ENCODE results near the gene YJEFN3.

YJEFN3 gene

DNA sequence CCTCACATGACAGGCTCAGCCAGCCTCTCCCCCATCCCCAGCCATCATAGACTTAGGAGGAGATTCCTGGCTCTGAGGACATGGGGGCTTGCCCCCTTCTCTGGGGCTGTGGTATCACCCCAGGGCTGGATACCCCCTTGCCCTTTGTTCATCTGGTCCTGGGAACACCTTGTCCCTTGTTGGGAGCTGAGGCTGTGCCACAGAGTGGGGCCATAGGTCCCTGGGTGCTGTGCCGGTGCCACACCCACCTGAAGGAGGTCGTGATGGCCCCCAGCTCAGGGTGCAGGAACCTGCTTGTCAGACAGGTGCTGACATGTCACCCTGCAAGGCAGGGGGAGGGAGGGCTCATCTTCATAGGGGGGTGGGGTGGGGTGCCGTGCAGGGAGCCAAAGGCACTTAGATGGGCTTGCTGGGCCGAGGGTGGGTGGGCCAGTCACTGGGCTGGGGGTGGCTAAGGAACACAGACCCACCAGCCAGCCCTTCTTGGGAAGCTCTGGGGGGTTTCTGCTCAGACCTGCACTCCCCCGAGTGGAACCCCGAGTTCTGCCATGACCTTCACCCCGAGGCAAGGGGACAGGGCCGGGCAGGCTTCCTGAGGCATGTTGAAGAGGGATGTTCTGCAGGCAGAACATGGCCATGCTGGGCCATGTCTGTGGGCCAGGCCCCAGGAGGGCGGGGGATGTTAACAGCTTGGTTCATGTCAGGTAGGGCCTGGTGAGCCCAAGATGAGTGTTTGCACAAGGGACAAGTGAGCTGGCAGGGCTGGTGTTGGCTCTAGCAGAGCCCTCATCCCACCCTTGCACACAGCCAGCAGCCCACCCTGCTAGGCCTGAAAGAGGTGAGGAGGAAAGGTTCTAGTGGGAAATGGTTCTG is 41.4 kb upstream of the YJEFN3 start:
- no peak for TF ChIP-seq CTCF (IDR thresholded peaks at IDR 0.05; ENCODE audit: low read depth, low read length, poor library complexity, severe bottlenecking)
- TF ChIP-seq EZH2phosphoT487 (IDR thresholded peaks at IDR 0.05; ENCODE audit: borderline replicate concordance, low read length), result no peak
- Histone ChIP-seq H3K27ac (ENCODE audit: low read depth, low read length) (no peak overlapping the region), H3K4me2 (ENCODE audit: low read length) (peak overlapping the region; percentile 47; the same call in 1 of the 2 replicates), H3K79me2 (ENCODE audit: control insufficient read depth, low read length) (peaks cover 90% of the 10 kb centered on the region), H3K4me3 (ENCODE audit: low read length) (no peak overlapping the region), H3F3A (ENCODE audit: control insufficient read depth, insufficient read depth) (peaks cover 18% of the 10 kb centered on the region), H4K20me1 (ENCODE audit: control insufficient read depth, insufficient read depth, low read depth, low read length) (peaks cover 11% of the 10 kb centered on the region; the same call in 1 of the 2 replicates), H3K4me1 (ENCODE audit: control insufficient read depth, low read length) (peaks cover 73% of the 10 kb centered on the region), H3K27me3 (ENCODE audit: control insufficient read depth, low read length) (no peaks in the 10 kb centered on the region), H3K9me3 (ENCODE audit: control insufficient read depth, insufficient read depth, low read length) (no peaks in the 10 kb centered on the region), H3K9me2 (replicated peaks; ENCODE audit: control insufficient read depth, low read length) (no peaks in the 10 kb centered on the region), H3K36me3 (ENCODE audit: control insufficient read depth, low read length) (peaks cover 43% of the 10 kb centered on the region)

DNA sequence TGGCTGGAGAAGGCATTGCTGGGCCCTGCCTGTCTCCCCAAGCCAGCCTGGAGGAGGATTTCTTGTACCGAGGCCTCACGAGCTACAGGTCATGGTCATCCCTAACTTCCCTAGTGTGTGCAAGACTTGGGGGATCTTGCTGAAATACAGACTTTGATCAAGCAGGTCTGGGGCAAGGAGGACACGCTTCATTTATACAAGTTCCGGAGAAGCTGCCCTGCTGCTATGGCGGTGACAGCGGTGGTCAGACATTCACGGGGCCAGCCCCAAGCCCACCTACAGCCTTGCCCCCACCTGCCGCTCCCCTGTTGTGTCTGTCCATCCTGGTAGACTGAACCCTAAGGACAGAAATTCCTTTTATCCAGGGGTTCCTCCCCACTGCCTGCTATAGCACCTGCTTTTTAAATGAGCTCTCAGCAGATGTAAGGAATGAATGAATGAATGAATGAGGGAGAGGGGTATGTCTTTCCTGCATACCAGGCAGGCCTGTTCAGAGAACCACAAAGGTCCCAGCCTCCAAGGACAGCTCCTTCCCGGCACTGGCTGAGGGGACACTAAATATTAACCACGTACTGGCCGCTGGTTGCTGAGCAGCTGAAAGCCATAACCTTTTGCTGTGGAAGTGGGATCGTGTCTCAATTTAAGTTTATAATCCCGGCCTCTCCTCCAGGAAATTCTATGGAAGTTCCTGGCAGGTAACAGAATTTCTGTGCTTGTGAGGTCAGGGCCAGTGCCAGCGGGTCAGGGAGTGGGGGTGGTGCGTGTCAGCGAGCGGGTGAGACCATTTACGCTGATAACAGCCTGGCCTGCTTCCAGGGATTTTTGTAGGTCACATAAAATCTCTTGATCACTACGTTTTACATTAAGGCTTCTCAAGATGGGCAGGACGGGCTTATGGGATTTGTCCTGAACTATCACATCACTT is 40.5 kb upstream of the YJEFN3 start:
- TF ChIP-seq EZH2phosphoT487 (IDR thresholded peaks at IDR 0.05; ENCODE audit: borderline replicate concordance, low read length) (no peak), CTCF (IDR thresholded peaks at IDR 0.05; ENCODE audit: low read depth, low read length, poor library complexity, severe bottlenecking) (no peak)
- H3K4me2 ChIP-seq (ENCODE audit: low read length), result peak overlapping the region; percentile 47
- peaks cover 69% of the 10 kb centered on the region for H3K4me1 ChIP-seq (ENCODE audit: control insufficient read depth, low read length)
- H3K27ac ChIP-seq (ENCODE audit: low read depth, low read length), result peak overlapping the region; percentile 62
- H3K36me3 ChIP-seq (ENCODE audit: control insufficient read depth, low read length), result peaks cover 44% of the 10 kb centered on the region
- H3F3A ChIP-seq (ENCODE audit: control insufficient read depth, insufficient read depth), result peaks cover 18% of the 10 kb centered on the region
- H3K9me3 ChIP-seq (ENCODE audit: control insufficient read depth, insufficient read depth, low read length), result no peaks in the 10 kb centered on the region
- H3K9me2 ChIP-seq (replicated peaks; ENCODE audit: control insufficient read depth, low read length), result no peaks in the 10 kb centered on the region
- peaks cover 8% of the 10 kb centered on the region; the same call in 1 of the 2 replicates for H4K20me1 ChIP-seq (ENCODE audit: control insufficient read depth, insufficient read depth, low read depth, low read length)
- no peaks in the 10 kb centered on the region for H3K27me3 ChIP-seq (ENCODE audit: control insufficient read depth, low read length)
- peak overlapping the region; percentile 27 for H3K4me3 ChIP-seq (ENCODE audit: low read length)
- peaks cover 87% of the 10 kb centered on the region for H3K79me2 ChIP-seq (ENCODE audit: control insufficient read depth, low read length)

GRCh38 chr19:19488875-19489690 is 39.6 kb upstream of the YJEFN3 start:
- Histone ChIP-seq H4K20me1 (ENCODE audit: control insufficient read depth, insufficient read depth, low read depth, low read length) (peaks cover 8% of the 10 kb centered on the region; the same call in 1 of the 2 replicates), H3K9me2 (replicated peaks; ENCODE audit: control insufficient read depth, low read length) (no peaks in the 10 kb centered on the region), H3K27ac (ENCODE audit: low read depth, low read length) (peak overlapping the region; percentile 62), H3K27me3 (ENCODE audit: control insufficient read depth, low read length) (no peaks in the 10 kb centered on the region), H3K4me3 (ENCODE audit: low read length) (peak overlapping the region; percentile 27), H3K4me2 (ENCODE audit: low read length) (peak overlapping the region; percentile 47), H3K36me3 (ENCODE audit: control insufficient read depth, low read length) (peaks cover 49% of the 10 kb centered on the region), H3K9me3 (ENCODE audit: control insufficient read depth, insufficient read depth, low read length) (no peaks in the 10 kb centered on the region), H3K79me2 (ENCODE audit: control insufficient read depth, low read length) (peaks cover 87% of the 10 kb centered on the region), H3K4me1 (ENCODE audit: control insufficient read depth, low read length) (peaks cover 64% of the 10 kb centered on the region), H3F3A (ENCODE audit: control insufficient read depth, insufficient read depth) (peaks cover 18% of the 10 kb centered on the region)
- TF ChIP-seq CTCF (IDR thresholded peaks at IDR 0.05; ENCODE audit: low read depth, low read length, poor library complexity, severe bottlenecking), result no peak
- TF ChIP-seq EZH2phosphoT487 (IDR thresholded peaks at IDR 0.05; ENCODE audit: borderline replicate concordance, low read length), result no peak
